Calu3 (cell line): ENCODE results near the gene LRRTM3. TPM values are rescaled to one million over a fixed set of nuclear protein-coding genes. Genes with fewer than 3 reads are reported as not detected.

Experiments
- BruUV-seq: library from RNA; stranded (reverse); fragments of 400-500 nt; replicated peaks from 2 replicates; lab custom pipeline; 2021; lab: Mats Ljungman, UMichigan
- CTCF ChIA-PET: fragments of 300-600 bp; sonication (Branson Sonifier 250); formaldehyde crosslinking; loops from one replicate; lab custom pipeline; 2022; ENCODE audit warnings: antibody characterized with exemption; lab: Charles Lee
- DNase-seq: peaks from one replicate; pipeline ENCODE4 v3.0.0; 2022
- H3K27ac Mint-ChIP-seq: one replicate; pipeline ENCODE4 v1.8.0; 2022; ENCODE audit warnings: mixed read lengths; ENCODE audit not compliant: unreplicated experiment
- H3K27me3 Mint-ChIP-seq: one replicate; pipeline ENCODE4 v1.8.0; 2022; ENCODE audit warnings: mixed read lengths; ENCODE audit not compliant: unreplicated experiment
- H3K36me3 Mint-ChIP-seq: one replicate; pipeline ENCODE4 v1.8.0; 2022; ENCODE audit warnings: mild to moderate bottlenecking, moderate library complexity, mixed read lengths; ENCODE audit not compliant: insufficient read depth, unreplicated experiment
- H3K4me1 Mint-ChIP-seq: one replicate; pipeline ENCODE4 v1.8.0; 2022; ENCODE audit warnings: mild to moderate bottlenecking, low read depth, mixed read lengths; ENCODE audit not compliant: unreplicated experiment
- H3K4me3 Mint-ChIP-seq: one replicate; pipeline ENCODE4 v1.8.0; 2022; ENCODE audit warnings: mild to moderate bottlenecking, low read depth, moderate library complexity, mixed read lengths; ENCODE audit not compliant: unreplicated experiment
- H3K9me3 Mint-ChIP-seq: one replicate; pipeline ENCODE4 v1.8.0; 2022; ENCODE audit warnings: low read depth, mixed read lengths; ENCODE audit not compliant: unreplicated experiment
- intact Hi-C: fragments of 100-400 bp; cut with micrococcal nuclease; formaldehyde crosslinking; loops from one replicate; pipeline ENCODE4 v1.10.0; 2022; ENCODE audit not compliant: unreplicated experiment
- total RNA-seq: library from RNA; stranded (reverse); gene quantifications from 2 replicates; pipeline ENCODE4 v1.2.3, GENCODE V29; 2022
- TF ChIP-seq, protein P1 (sequence below): fragments of 200-600 bp; IDR thresholded peaks from one replicate; pipeline ENCODE4 v1.8.0; 2022; ENCODE audit warnings: antibody characterized with exemption; ENCODE audit not compliant: unreplicated experiment

LRRTM3 gene
- total RNA-seq, 1 experiment from 2014 or later = not detected

DNA sequence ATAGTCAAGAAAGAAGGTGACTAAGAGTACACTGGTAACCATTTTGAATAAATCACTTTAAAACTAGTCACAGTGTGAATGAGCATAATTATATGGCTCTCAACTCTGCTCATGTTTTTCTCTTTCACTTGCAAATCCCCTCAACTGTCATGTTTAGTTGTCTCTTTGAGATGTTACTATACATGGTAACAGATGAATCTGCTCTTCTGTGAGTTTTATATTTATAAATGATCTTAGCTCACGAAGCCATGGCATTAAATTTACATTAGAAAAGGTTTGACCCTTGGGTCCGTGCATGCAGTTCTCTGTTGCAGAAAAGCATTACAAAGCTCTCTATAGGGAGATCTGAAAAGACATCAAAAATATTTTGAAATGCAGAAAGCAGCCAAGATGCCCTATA lies 33.0 kb upstream of the LRRTM3 start:
- Mint-ChIP-seq H3K36me3 (no peaks in the 10 kb centered on the region), H3K27me3 (no peaks in the 10 kb centered on the region), H3K4me1 (no peaks in the 10 kb centered on the region), H3K4me3 (no peak overlapping the region), H3K9me3 (peaks cover 8% of the 10 kb centered on the region), H3K27ac (no peak overlapping the region)
- TF ChIP-seq, protein P1, sequence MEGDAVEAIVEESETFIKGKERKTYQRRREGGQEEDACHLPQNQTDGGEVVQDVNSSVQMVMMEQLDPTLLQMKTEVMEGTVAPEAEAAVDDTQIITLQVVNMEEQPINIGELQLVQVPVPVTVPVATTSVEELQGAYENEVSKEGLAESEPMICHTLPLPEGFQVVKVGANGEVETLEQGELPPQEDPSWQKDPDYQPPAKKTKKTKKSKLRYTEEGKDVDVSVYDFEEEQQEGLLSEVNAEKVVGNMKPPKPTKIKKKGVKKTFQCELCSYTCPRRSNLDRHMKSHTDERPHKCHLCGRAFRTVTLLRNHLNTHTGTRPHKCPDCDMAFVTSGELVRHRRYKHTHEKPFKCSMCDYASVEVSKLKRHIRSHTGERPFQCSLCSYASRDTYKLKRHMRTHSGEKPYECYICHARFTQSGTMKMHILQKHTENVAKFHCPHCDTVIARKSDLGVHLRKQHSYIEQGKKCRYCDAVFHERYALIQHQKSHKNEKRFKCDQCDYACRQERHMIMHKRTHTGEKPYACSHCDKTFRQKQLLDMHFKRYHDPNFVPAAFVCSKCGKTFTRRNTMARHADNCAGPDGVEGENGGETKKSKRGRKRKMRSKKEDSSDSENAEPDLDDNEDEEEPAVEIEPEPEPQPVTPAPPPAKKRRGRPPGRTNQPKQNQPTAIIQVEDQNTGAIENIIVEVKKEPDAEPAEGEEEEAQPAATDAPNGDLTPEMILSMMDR = no peak
- no peak for DNase-seq
- intact Hi-C loops = no loop called here
- no TSS peak for BruUV-seq
- CTCF ChIA-PET = no interaction called here

DNA sequence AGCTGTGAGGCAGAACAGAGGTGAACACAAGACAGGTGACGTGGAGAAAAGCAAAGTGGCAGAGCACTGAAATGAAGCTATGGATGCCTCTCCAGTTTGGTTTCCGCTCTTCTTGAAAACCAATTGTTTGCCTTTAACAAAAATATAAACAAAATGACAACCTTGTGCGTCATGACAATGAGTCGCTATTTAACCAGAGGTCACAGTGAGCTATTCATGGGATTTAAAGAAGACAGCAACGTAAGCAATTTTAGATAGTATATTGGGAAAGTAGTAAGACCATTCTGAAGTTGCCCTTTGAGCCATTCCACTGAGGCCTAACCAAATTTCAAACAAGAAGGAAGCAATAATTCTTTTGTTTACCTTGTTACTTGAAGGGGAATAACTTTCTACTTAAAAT lies 15.2 kb upstream of the LRRTM3 start:
- H3K4me3 Mint-ChIP-seq = no peak overlapping the region
- no peaks in the 10 kb centered on the region for H3K9me3 Mint-ChIP-seq
- intact Hi-C loops = no loop called here
- H3K4me1 Mint-ChIP-seq = peaks cover 3% of the 10 kb centered on the region
- H3K27ac Mint-ChIP-seq = no peak overlapping the region
- TF ChIP-seq, protein P1 = no peak
- BruUV-seq = no TSS peak
- DNase-seq = no peak
- CTCF ChIA-PET = no interaction called here
- H3K27me3 Mint-ChIP-seq = no peaks in the 10 kb centered on the region
- no peaks in the 10 kb centered on the region for H3K36me3 Mint-ChIP-seq

DNA sequence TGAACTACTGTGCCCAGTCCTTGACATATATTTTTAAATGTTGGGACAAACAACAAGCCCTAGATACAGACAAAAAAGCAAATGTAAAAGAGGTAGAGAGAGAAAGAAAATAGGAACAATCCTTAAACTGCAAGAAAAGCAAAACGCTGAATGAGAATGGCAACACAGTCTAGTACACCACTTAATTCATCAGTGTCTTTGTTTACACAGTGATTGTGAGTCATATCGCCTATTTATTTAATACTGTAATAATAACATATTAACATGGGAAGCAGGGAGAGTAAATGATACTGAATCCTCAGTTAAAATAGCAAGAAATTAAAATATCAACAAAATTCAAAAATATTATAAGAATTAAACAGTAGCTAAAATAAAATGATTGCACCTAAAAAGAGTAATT lies 9.8 kb upstream of the LRRTM3 start:
- H3K36me3 Mint-ChIP-seq = no peaks in the 10 kb centered on the region
- peaks cover 16% of the 10 kb centered on the region for H3K4me1 Mint-ChIP-seq
- DNase-seq = no peak
- CTCF ChIA-PET = interaction anchor here (0.6 kb wide), 1 partner anchor 110 kb away, joined by 3 read pairs; no protein-coding TSS in a partner anchor
- no TSS peak for BruUV-seq
- H3K27me3 Mint-ChIP-seq = no peaks in the 10 kb centered on the region
- intact Hi-C loops = no loop called here
- H3K27ac Mint-ChIP-seq = no peak overlapping the region
- no peaks in the 10 kb centered on the region for H3K9me3 Mint-ChIP-seq
- TF ChIP-seq, protein P1 = no peak
- H3K4me3 Mint-ChIP-seq = no peak overlapping the region

DNA sequence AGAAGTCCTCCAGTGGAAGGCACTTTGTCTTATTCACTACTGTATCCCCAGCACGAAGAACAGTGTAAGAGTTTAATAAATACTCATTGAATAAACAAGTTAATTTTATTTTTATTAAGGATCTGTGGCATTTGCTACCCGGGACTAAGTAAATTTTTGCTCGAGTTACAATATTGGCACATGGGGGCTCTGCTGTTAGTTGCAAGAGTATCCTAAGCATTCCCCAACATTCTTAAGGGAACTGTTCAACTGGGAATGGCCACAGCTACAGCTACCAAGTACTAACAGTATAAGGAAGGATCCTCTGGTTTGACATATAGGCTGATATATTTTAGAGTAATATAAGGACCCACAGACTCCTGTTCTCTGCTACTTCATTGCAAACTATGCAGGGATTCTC lies 8.7 kb upstream of the LRRTM3 start:
- H3K9me3 Mint-ChIP-seq = peaks cover 5% of the 10 kb centered on the region
- BruUV-seq = no TSS peak
- intact Hi-C loops = no loop called here
- H3K36me3 Mint-ChIP-seq = no peaks in the 10 kb centered on the region
- H3K27me3 Mint-ChIP-seq = no peaks in the 10 kb centered on the region
- H3K4me1 Mint-ChIP-seq = peaks cover 16% of the 10 kb centered on the region
- TF ChIP-seq, protein P1 = no peak
- CTCF ChIA-PET = no interaction called here
- H3K27ac Mint-ChIP-seq = no peak overlapping the region
- H3K4me3 Mint-ChIP-seq = no peak overlapping the region
- no peak for DNase-seq
